ENCODE measurements around the gene SMIM35.

- TF ChIP-seq CHD1 (IDR thresholded peaks at IDR 0.05; ENCODE audit: low read depth, low read length) (no peak), POLR2A (IDR thresholded peaks at IDR 0.05; ENCODE audit: low read depth, low read length) (no peak), CTCF (conservative IDR thresholded peaks at IDR 0.05; ENCODE audit: low read depth, low read length) (no peak), RFX5 (IDR thresholded peaks at IDR 0.05; ENCODE audit: low read depth, low read length) (no peak), CEBPB (IDR thresholded peaks at IDR 0.05; ENCODE audit: low read depth, low read length) (no peak), BHLHE40 (IDR thresholded peaks at IDR 0.05; ENCODE audit: low read depth, low read length) (no peak), SMC3 (IDR thresholded peaks at IDR 0.05; ENCODE audit: low read depth, low read length) (no peak), RAD21 (IDR thresholded peaks at IDR 0.05; ENCODE audit: low read length) (no peak), ELK1 (IDR thresholded peaks at IDR 0.05; ENCODE audit: borderline replicate concordance, low read depth, low read length) (no peak)
Measured at GRCh38 chr11:118074785-118075184, 12.0 kb downstream of the SMIM35 start.
